ENCODE data around the gene RNF213.

RNF213 gene

GRCh38 chr17:80277751-80278671 is 17.4 kb downstream of the RNF213 start:
- Histone ChIP-seq H3K9me3 (ENCODE audit: control insufficient read depth in 2 of 2, low read length in 2 of 2) (no peaks in the 10 kb centered on the region), H3K27me3 (ENCODE audit: control insufficient read depth in 2 of 2, insufficient read depth in 2 of 2, low read length in 2 of 2) (no peaks in the 10 kb centered on the region), H3K36me3 (ENCODE audit: control insufficient read depth in 2 of 2, insufficient read depth in 2 of 2, low read length in 2 of 2) (peaks cover 13 to 40% of the 10 kb centered on the region in 2 donors), H3K4me1 (ENCODE audit: control insufficient read depth in 2 of 2, insufficient read depth in 2 of 2, low read length in 2 of 2) (no peaks in the 10 kb centered on the region), H3K4me3 (ENCODE audit: low read length in 2 of 2) (no peak overlapping the region), H3K9ac (ENCODE audit: low read depth in 1 of 2, low read length in 2 of 2) (no peak overlapping the region), H3K27ac (ENCODE audit: low read depth in 2 of 2, low read length in 2 of 2) (no peak overlapping the region)

GRCh38 chr17:80279895-80280294 is 19.2 kb downstream of the RNF213 start:
- Histone ChIP-seq H3K4me1 (ENCODE audit: control insufficient read depth in 2 of 2, insufficient read depth in 2 of 2, low read length in 2 of 2) (no peaks in the 10 kb centered on the region), H3K4me3 (ENCODE audit: low read length in 2 of 2) (no peak overlapping the region), H3K27ac (ENCODE audit: low read depth in 2 of 2, low read length in 2 of 2) (no peak overlapping the region), H3K27me3 (ENCODE audit: control insufficient read depth in 2 of 2, insufficient read depth in 2 of 2, low read length in 2 of 2) (no peaks in the 10 kb centered on the region), H3K36me3 (ENCODE audit: control insufficient read depth in 2 of 2, insufficient read depth in 2 of 2, low read length in 2 of 2) (peaks cover 14 to 30% of the 10 kb centered on the region in 2 donors), H3K9me3 (ENCODE audit: control insufficient read depth in 2 of 2, low read length in 2 of 2) (no peaks in the 10 kb centered on the region), H3K9ac (ENCODE audit: low read depth in 1 of 2, low read length in 2 of 2) (no peak overlapping the region)

GRCh38 chr17:80281516-80281915 is 20.9 kb downstream of the RNF213 start:
- Histone ChIP-seq H3K9me3 (ENCODE audit: control insufficient read depth in 2 of 2, low read length in 2 of 2) (no peaks in the 10 kb centered on the region), H3K4me3 (ENCODE audit: low read length in 2 of 2) (no peak overlapping the region), H3K27me3 (ENCODE audit: control insufficient read depth in 2 of 2, insufficient read depth in 2 of 2, low read length in 2 of 2) (no peaks in the 10 kb centered on the region), H3K27ac (ENCODE audit: low read depth in 2 of 2, low read length in 2 of 2) (no peak overlapping the region), H3K36me3 (ENCODE audit: control insufficient read depth in 2 of 2, insufficient read depth in 2 of 2, low read length in 2 of 2) (peaks cover 12 to 34% of the 10 kb centered on the region in 2 donors), H3K9ac (ENCODE audit: low read depth in 1 of 2, low read length in 2 of 2) (no peak overlapping the region), H3K4me1 (ENCODE audit: control insufficient read depth in 2 of 2, insufficient read depth in 2 of 2, low read length in 2 of 2) (no peaks in the 10 kb centered on the region)

GRCh38 chr17:80283116-80283852 is 22.6 kb downstream of the RNF213 start:
- Histone ChIP-seq H3K4me1 (ENCODE audit: control insufficient read depth in 2 of 2, insufficient read depth in 2 of 2, low read length in 2 of 2) (no peaks in the 10 kb centered on the region), H3K9me3 (ENCODE audit: control insufficient read depth in 2 of 2, low read length in 2 of 2) (no peaks in the 10 kb centered on the region), H3K36me3 (ENCODE audit: control insufficient read depth in 2 of 2, insufficient read depth in 2 of 2, low read length in 2 of 2) (peaks cover 16 to 31% of the 10 kb centered on the region in 2 donors), H3K4me3 (ENCODE audit: low read length in 2 of 2) (no peak overlapping the region), H3K9ac (ENCODE audit: low read depth in 1 of 2, low read length in 2 of 2) (no peak overlapping the region), H3K27me3 (ENCODE audit: control insufficient read depth in 2 of 2, insufficient read depth in 2 of 2, low read length in 2 of 2) (no peaks in the 10 kb centered on the region), H3K27ac (ENCODE audit: low read depth in 2 of 2, low read length in 2 of 2) (no peak overlapping the region)

GRCh38 chr17:80284631-80285030 is 24.0 kb downstream of the RNF213 start:
- H3K9me3 ChIP-seq (ENCODE audit: control insufficient read depth in 2 of 2, low read length in 2 of 2) = no peaks in the 10 kb centered on the region

GRCh38 chr17:80285237-80285920 is 24.7 kb downstream of the RNF213 start:
- no peaks in the 10 kb centered on the region for H3K27me3 ChIP-seq (ENCODE audit: control insufficient read depth in 2 of 2, insufficient read depth in 2 of 2, low read length in 2 of 2)
- no peak overlapping the region for H3K27ac ChIP-seq (ENCODE audit: low read depth in 2 of 2, low read length in 2 of 2)
- H3K4me3 ChIP-seq (ENCODE audit: low read length in 2 of 2) = no peak overlapping the region
- no peaks in the 10 kb centered on the region for H3K4me1 ChIP-seq (ENCODE audit: control insufficient read depth in 2 of 2, insufficient read depth in 2 of 2, low read length in 2 of 2)
- peaks cover 26 to 36% of the 10 kb centered on the region in 2 donors for H3K36me3 ChIP-seq (ENCODE audit: control insufficient read depth in 2 of 2, insufficient read depth in 2 of 2, low read length in 2 of 2)
- H3K9me3 ChIP-seq (ENCODE audit: control insufficient read depth in 2 of 2, low read length in 2 of 2) = no peaks in the 10 kb centered on the region
- no peak overlapping the region for H3K9ac ChIP-seq (ENCODE audit: low read depth in 1 of 2, low read length in 2 of 2)

More at GRCh38 chr17:80284631-80285030, 24.0 kb downstream of the RNF213 start:
- no peaks in the 10 kb centered on the region for H3K4me1 ChIP-seq (ENCODE audit: control insufficient read depth in 2 of 2, insufficient read depth in 2 of 2, low read length in 2 of 2)
- no peak overlapping the region for H3K4me3 ChIP-seq (ENCODE audit: low read length in 2 of 2)
- H3K36me3 ChIP-seq (ENCODE audit: control insufficient read depth in 2 of 2, insufficient read depth in 2 of 2, low read length in 2 of 2) = peaks cover 20 to 33% of the 10 kb centered on the region in 2 donors
- no peak overlapping the region for H3K9ac ChIP-seq (ENCODE audit: low read depth in 1 of 2, low read length in 2 of 2)
- no peaks in the 10 kb centered on the region for H3K27me3 ChIP-seq (ENCODE audit: control insufficient read depth in 2 of 2, insufficient read depth in 2 of 2, low read length in 2 of 2)
- H3K27ac ChIP-seq (ENCODE audit: low read depth in 2 of 2, low read length in 2 of 2) = no peak overlapping the region

- H3K9me3 ChIP-seq (ENCODE audit: control insufficient read depth in 2 of 2, low read length in 2 of 2) = no peaks in the 10 kb centered on the region
- no peak overlapping the region for H3K9ac ChIP-seq (ENCODE audit: low read depth in 1 of 2, low read length in 2 of 2)
- peaks cover 31 to 42% of the 10 kb centered on the region in 2 donors for H3K36me3 ChIP-seq (ENCODE audit: control insufficient read depth in 2 of 2, insufficient read depth in 2 of 2, low read length in 2 of 2)
- no peaks in the 10 kb centered on the region for H3K27me3 ChIP-seq (ENCODE audit: control insufficient read depth in 2 of 2, insufficient read depth in 2 of 2, low read length in 2 of 2)
- H3K4me3 ChIP-seq (ENCODE audit: low read length in 2 of 2) = no peak overlapping the region
- no peak overlapping the region for H3K27ac ChIP-seq (ENCODE audit: low read depth in 2 of 2, low read length in 2 of 2)
- no peaks in the 10 kb centered on the region for H3K4me1 ChIP-seq (ENCODE audit: control insufficient read depth in 2 of 2, insufficient read depth in 2 of 2, low read length in 2 of 2)
Observed at GRCh38 chr17:80286638-80286960, 25.9 kb downstream of the RNF213 start.

- H3K36me3 ChIP-seq (ENCODE audit: control insufficient read depth in 2 of 2, insufficient read depth in 2 of 2, low read length in 2 of 2) = peaks cover 35 to 45% of the 10 kb centered on the region in 2 donors
- no peaks in the 10 kb centered on the region for H3K27me3 ChIP-seq (ENCODE audit: control insufficient read depth in 2 of 2, insufficient read depth in 2 of 2, low read length in 2 of 2)
- no peak overlapping the region for H3K9ac ChIP-seq (ENCODE audit: low read depth in 1 of 2, low read length in 2 of 2)
- no peaks in the 10 kb centered on the region for H3K4me1 ChIP-seq (ENCODE audit: control insufficient read depth in 2 of 2, insufficient read depth in 2 of 2, low read length in 2 of 2)
- H3K27ac ChIP-seq (ENCODE audit: low read depth in 2 of 2, low read length in 2 of 2) = no peak overlapping the region
- H3K4me3 ChIP-seq (ENCODE audit: low read length in 2 of 2) = no peak overlapping the region
- no peaks in the 10 kb centered on the region for H3K9me3 ChIP-seq (ENCODE audit: control insufficient read depth in 2 of 2, low read length in 2 of 2)
Observed at GRCh38 chr17:80287038-80287437, 26.4 kb downstream of the RNF213 start.

- peaks cover 44 to 53% of the 10 kb centered on the region in 2 donors for H3K36me3 ChIP-seq (ENCODE audit: control insufficient read depth in 2 of 2, insufficient read depth in 2 of 2, low read length in 2 of 2)
- H3K27ac ChIP-seq (ENCODE audit: low read depth in 2 of 2, low read length in 2 of 2) = no peak overlapping the region
- H3K4me3 ChIP-seq (ENCODE audit: low read length in 2 of 2) = no peak overlapping the region
- no peaks in the 10 kb centered on the region for H3K9me3 ChIP-seq (ENCODE audit: control insufficient read depth in 2 of 2, low read length in 2 of 2)
- H3K9ac ChIP-seq (ENCODE audit: low read depth in 1 of 2, low read length in 2 of 2) = no peak overlapping the region
- no peaks in the 10 kb centered on the region for H3K4me1 ChIP-seq (ENCODE audit: control insufficient read depth in 2 of 2, insufficient read depth in 2 of 2, low read length in 2 of 2)
- no peaks in the 10 kb centered on the region for H3K27me3 ChIP-seq (ENCODE audit: control insufficient read depth in 2 of 2, insufficient read depth in 2 of 2, low read length in 2 of 2)
Observed at GRCh38 chr17:80287806-80288567, 27.3 kb downstream of the RNF213 start.
